H9 (cell line): Measurements from ENCODE around the gene MTHFS. TPM values are rescaled to one million over a fixed set of nuclear protein-coding genes. Genes with fewer than 3 reads are reported as not detected.

Source experiments
- DNase-seq: peaks from one replicate; pipeline ENCODE4 v3.0.0-alpha.2; 2017
- H2AFZ ChIP-seq: one replicate; pipeline ENCODE4 v1.6.1; 2013; ENCODE audit warnings: mild to moderate bottlenecking, low read length, control low read depth, moderate library complexity
- H2AK5ac ChIP-seq: 2 replicates; pipeline ENCODE4 v1.6.1; 2013; ENCODE audit warnings: low read length, control low read depth, mixed read lengths; ENCODE audit not compliant: insufficient read length
- H2BK120ac ChIP-seq: one replicate; pipeline ENCODE4 v1.6.1; 2013; ENCODE audit warnings: low read depth, mild to moderate bottlenecking, low read length, control low read depth, inconsistent platforms; ENCODE audit not compliant: poor library complexity, severe bottlenecking
- H2BK12ac ChIP-seq: 2 replicates; pipeline ENCODE4 v1.6.1; 2013; ENCODE audit warnings: low read length, control low read depth, mixed read lengths, low read depth; ENCODE audit not compliant: insufficient read length
- H2BK15ac ChIP-seq: 2 replicates; pipeline ENCODE4 v1.6.1; 2013; ENCODE audit warnings: low read depth, low read length, control low read depth
- H2BK20ac ChIP-seq: one replicate; pipeline ENCODE4 v1.6.1; 2013; ENCODE audit warnings: low read depth, mild to moderate bottlenecking, low read length, control low read depth, inconsistent platforms; ENCODE audit not compliant: poor library complexity, severe bottlenecking
- H2BK5ac ChIP-seq: 2 replicates; pipeline ENCODE4 v1.6.1; 2013; ENCODE audit warnings: low read length, control low read depth, mixed read lengths; ENCODE audit not compliant: insufficient read length
- H3K14ac ChIP-seq: 2 replicates; pipeline ENCODE4 v1.6.1; 2013; ENCODE audit warnings: low read length, control low read depth; ENCODE audit not compliant: insufficient read depth
- H3K18ac ChIP-seq: 2 replicates; pipeline ENCODE4 v1.6.1; 2013; ENCODE audit warnings: low read depth, mild to moderate bottlenecking, mixed read lengths, low read length, control low read depth; ENCODE audit not compliant: insufficient read length
- H3K23ac ChIP-seq: 2 replicates; pipeline ENCODE4 v1.6.1; 2013; ENCODE audit warnings: low read length, control low read depth, mixed read lengths, low read depth; ENCODE audit not compliant: insufficient read length
- H3K23me2 ChIP-seq: 2 replicates; pipeline ENCODE4 v1.6.1; 2013; ENCODE audit warnings: low read depth, mild to moderate bottlenecking, mixed read lengths, low read length, control low read depth; ENCODE audit not compliant: insufficient read length, poor library complexity, severe bottlenecking
- H3K27ac ChIP-seq: 2 replicates; pipeline ENCODE4 v1.5.1; 2013; ENCODE audit warnings: low read length, control low read depth, mixed read lengths, low read depth; ENCODE audit not compliant: insufficient read length
- H3K27me3 ChIP-seq: 2 replicates; pipeline ENCODE4 v1.6.1; 2013; ENCODE audit warnings: low read length, control low read depth, inconsistent platforms; ENCODE audit not compliant: insufficient read depth
- H3K4ac ChIP-seq: 2 replicates; pipeline ENCODE4 v1.6.1; 2013; ENCODE audit warnings: low read depth, mild to moderate bottlenecking, control low read depth, inconsistent platforms, low read length, moderate library complexity
- H3K4me1 ChIP-seq: 2 replicates; pipeline ENCODE4 v1.6.1; 2013; ENCODE audit warnings: low read length, control low read depth, inconsistent platforms; ENCODE audit not compliant: insufficient read depth
- H3K4me2 ChIP-seq: 2 replicates; pipeline ENCODE4 v1.6.1; 2013; ENCODE audit warnings: low read length, control low read depth, mixed read lengths; ENCODE audit not compliant: insufficient read length, insufficient read depth
- H3K56ac ChIP-seq: 2 replicates; pipeline ENCODE4 v1.6.1; 2013; ENCODE audit warnings: low read depth, mild to moderate bottlenecking, mixed read lengths, low read length, control low read depth; ENCODE audit not compliant: insufficient read length
- H3K79me1 ChIP-seq: 2 replicates; pipeline ENCODE4 v1.6.1; 2013; ENCODE audit warnings: low read depth, mild to moderate bottlenecking, moderate library complexity, low read length, control low read depth, inconsistent platforms; ENCODE audit not compliant: insufficient read depth, poor library complexity, severe bottlenecking
- H3K79me2 ChIP-seq: 2 replicates; pipeline ENCODE4 v1.6.1; 2013; ENCODE audit warnings: low read length, control low read depth, inconsistent platforms; ENCODE audit not compliant: insufficient read depth
- H3K9ac ChIP-seq: 2 replicates; pipeline ENCODE4 v1.6.1; 2013; ENCODE audit warnings: low read length, control low read depth, mixed read lengths; ENCODE audit not compliant: insufficient read length; ENCODE audit errors: extremely low read depth
- H3K9me3 ChIP-seq: one replicate; pipeline ENCODE4 v1.6.1; 2013; ENCODE audit warnings: low read depth, low read length, inconsistent platforms; ENCODE audit not compliant: control insufficient read depth
- H3T11ph ChIP-seq: one replicate; pipeline ENCODE4 v1.6.1; 2013; ENCODE audit warnings: mild to moderate bottlenecking, low read length, control low read depth, inconsistent platforms
- H4K20me1 ChIP-seq: one replicate; pipeline ENCODE4 v1.6.1; 2013; ENCODE audit not compliant: control insufficient read depth, insufficient read length, insufficient read depth
- H4K5ac ChIP-seq: 2 replicates; pipeline ENCODE4 v1.6.1; 2013; ENCODE audit warnings: low read depth, mild to moderate bottlenecking, mixed read lengths, low read length, control low read depth; ENCODE audit not compliant: insufficient read length
- H4K8ac ChIP-seq: replicated peaks from 2 replicates; pipeline ENCODE4 v1.6.1; 2013; ENCODE audit warnings: low read length, control low read depth, mixed read lengths, low read depth; ENCODE audit not compliant: insufficient read length
- H4K91ac ChIP-seq: 2 replicates; pipeline ENCODE4 v1.6.1; 2013; ENCODE audit warnings: low read depth, mild to moderate bottlenecking, moderate library complexity, mixed read lengths, low read length, control low read depth; ENCODE audit not compliant: insufficient read length
- H3K27ac Mint-ChIP-seq, 3 experiments: 2 replicates in 2 of 3; 3 replicates in 1 of 3; pipeline ENCODE4 v1.8.0; 2020 to 2021; ENCODE audit warnings: mixed read lengths in 3 of 3, mild to moderate bottlenecking in 1 of 3, moderate library complexity in 1 of 3
- H3K27me3 Mint-ChIP-seq: 2 replicates; pipeline ENCODE4 v1.8.0; 2021; ENCODE audit warnings: low read depth, mild to moderate bottlenecking, moderate library complexity, mixed read lengths
- H3K36me3 Mint-ChIP-seq, 3 experiments: 2 replicates in 2 of 3; 3 replicates in 1 of 3; pipeline ENCODE4 v1.8.0; 2020 to 2021; ENCODE audit warnings: low read depth in 3 of 3, mixed read lengths in 3 of 3; ENCODE audit not compliant: insufficient read depth in 1 of 3
- H3K4me1 Mint-ChIP-seq, 2 experiments: 2 replicates each; pipeline ENCODE4 v1.8.0; 2020; ENCODE audit warnings: mixed read lengths in 2 of 2
- H3K4me3 Mint-ChIP-seq, 2 experiments: 2 replicates in 1 of 2; 3 replicates in 1 of 2; pipeline ENCODE4 v1.8.0; 2020 to 2021; ENCODE audit warnings: mild to moderate bottlenecking in 2 of 2, mixed read lengths in 2 of 2, moderate library complexity in 1 of 2
- H3K9me3 Mint-ChIP-seq, 2 experiments: 2 replicates in 1 of 2; 3 replicates in 1 of 2; pipeline ENCODE4 v1.8.0; 2020; ENCODE audit warnings: mild to moderate bottlenecking in 2 of 2, mixed read lengths in 2 of 2, moderate library complexity in 1 of 2
- WGBS: extraction: QIAGEN DNeasy Blood & Tissue Kit; methylation state at CpG from one replicate; pipeline ENCODE4 v1.1.7; 2013; ENCODE audit warnings: missing lambda C conversion rate, low lambda C conversion rate, mixed read lengths; ENCODE audit not compliant: insufficient read length; ENCODE audit errors: extremely low coverage; 5-methylcytosine and 5-hydroxymethylcytosine counted together
- total RNA-seq: library from RNA; stranded (reverse); gene quantifications from 2 replicates; pipeline ENCODE4 v1.2.1, GENCODE V29; 2021
- TF ChIP-seq, protein P1 (sequence below): fragments of 200-600 bp; sonication (generic); conservative IDR thresholded peaks from 3 replicates; pipeline ENCODE4 v1.8.0; 2021; ENCODE audit warnings: antibody characterized with exemption, mild to moderate bottlenecking

Gene MTHFS
- total RNA-seq, 1 experiment from 2014 or later, result 36.9 TPM

DNA sequence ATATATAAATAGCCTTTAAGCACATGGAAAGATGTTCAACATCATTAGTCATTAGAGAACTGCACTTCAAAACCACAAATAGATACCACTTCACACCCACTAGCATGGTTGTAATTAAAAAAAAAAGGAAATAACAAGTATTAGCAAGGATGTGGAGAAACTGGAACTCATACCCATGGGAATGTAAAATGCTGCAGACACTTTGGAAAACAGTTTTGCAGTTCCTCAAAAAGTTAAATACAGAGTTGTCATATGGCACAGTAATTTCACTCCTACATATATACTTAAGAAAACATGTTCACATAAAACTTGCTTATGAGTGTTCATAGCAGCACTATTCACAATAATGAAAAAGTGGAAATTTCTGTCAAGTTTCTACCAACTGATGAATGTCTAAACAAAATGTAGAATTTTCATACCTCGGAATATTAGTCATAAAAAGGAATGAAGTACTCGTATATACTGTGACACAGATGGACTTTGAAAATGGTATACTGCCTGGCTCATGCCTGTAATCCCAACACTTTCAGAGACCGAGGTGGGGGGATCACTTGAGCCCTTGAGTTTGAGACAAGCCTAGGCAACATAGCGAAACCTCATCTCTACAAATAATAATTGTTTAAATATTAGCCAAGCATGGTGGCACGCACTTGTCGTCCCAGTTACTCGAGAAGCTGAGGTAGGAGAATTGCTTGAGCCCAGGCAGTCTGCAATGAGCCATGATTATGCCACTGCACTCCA lies 46.1 kb upstream of the MTHFS start:
- no CpG with 5 or more reads among the region's 7 CpGs for WGBS

More for the DNA sequence above, 46.1 kb upstream of the MTHFS start:
- DNase-seq, result no peak
- Histone ChIP-seq H3K27ac (no peak overlapping the region), H3K4ac (no peak overlapping the region), H4K5ac (no peak overlapping the region), H2AFZ (no peak overlapping the region), H3K14ac (no peak overlapping the region), H3K27me3 (no peaks in the 10 kb centered on the region), H3K56ac (no peak overlapping the region), H2BK120ac (no peak overlapping the region), H4K91ac (no peak overlapping the region), H2BK5ac (no peak overlapping the region), H2AK5ac (no peak overlapping the region), H4K8ac (no peak overlapping the region), H3K9me3 (no peaks in the 10 kb centered on the region), H3K4me1 (no peaks in the 10 kb centered on the region), H3K23me2 (no peaks in the 10 kb centered on the region), H2BK20ac (no peak overlapping the region), H4K20me1 (no peaks in the 10 kb centered on the region), H3K79me1 (no peaks in the 10 kb centered on the region), H3T11ph (no peak overlapping the region), H3K79me2 (no peaks in the 10 kb centered on the region), H3K9ac (no peak overlapping the region), H3K23ac (no peak overlapping the region), H3K4me2 (no peak overlapping the region), H2BK15ac (no peak overlapping the region), H3K18ac (no peak overlapping the region), H2BK12ac (no peak overlapping the region)
- Mint-ChIP-seq H3K27me3 (peaks cover 1% of the 10 kb centered on the region), H3K9me3 (no peaks in the 10 kb centered on the region; a peak in 1 of 5 replicates), H3K4me1 (no peaks in the 10 kb centered on the region), H3K4me3 (no peak overlapping the region), H3K27ac (no peak overlapping the region; a peak in 1 of 7 replicates), H3K36me3 (no peaks in the 10 kb centered on the region; a peak in 1 of 7 replicates)
- TF ChIP-seq, protein P1, sequence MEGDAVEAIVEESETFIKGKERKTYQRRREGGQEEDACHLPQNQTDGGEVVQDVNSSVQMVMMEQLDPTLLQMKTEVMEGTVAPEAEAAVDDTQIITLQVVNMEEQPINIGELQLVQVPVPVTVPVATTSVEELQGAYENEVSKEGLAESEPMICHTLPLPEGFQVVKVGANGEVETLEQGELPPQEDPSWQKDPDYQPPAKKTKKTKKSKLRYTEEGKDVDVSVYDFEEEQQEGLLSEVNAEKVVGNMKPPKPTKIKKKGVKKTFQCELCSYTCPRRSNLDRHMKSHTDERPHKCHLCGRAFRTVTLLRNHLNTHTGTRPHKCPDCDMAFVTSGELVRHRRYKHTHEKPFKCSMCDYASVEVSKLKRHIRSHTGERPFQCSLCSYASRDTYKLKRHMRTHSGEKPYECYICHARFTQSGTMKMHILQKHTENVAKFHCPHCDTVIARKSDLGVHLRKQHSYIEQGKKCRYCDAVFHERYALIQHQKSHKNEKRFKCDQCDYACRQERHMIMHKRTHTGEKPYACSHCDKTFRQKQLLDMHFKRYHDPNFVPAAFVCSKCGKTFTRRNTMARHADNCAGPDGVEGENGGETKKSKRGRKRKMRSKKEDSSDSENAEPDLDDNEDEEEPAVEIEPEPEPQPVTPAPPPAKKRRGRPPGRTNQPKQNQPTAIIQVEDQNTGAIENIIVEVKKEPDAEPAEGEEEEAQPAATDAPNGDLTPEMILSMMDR, result no peak
